ENCODE results near the gene VSIR. TPM values are rescaled to one million over a fixed set of nuclear protein-coding genes. Genes with fewer than 3 reads are reported as not detected.

Gene VSIR
- total and polyA plus RNA-seq, 10 of the 15 experiments (the other 5 are each of a cell fraction or from before 2014, with no cell fraction given) = 0.19 to 12.5 (median 6.7) TPM

DNA sequence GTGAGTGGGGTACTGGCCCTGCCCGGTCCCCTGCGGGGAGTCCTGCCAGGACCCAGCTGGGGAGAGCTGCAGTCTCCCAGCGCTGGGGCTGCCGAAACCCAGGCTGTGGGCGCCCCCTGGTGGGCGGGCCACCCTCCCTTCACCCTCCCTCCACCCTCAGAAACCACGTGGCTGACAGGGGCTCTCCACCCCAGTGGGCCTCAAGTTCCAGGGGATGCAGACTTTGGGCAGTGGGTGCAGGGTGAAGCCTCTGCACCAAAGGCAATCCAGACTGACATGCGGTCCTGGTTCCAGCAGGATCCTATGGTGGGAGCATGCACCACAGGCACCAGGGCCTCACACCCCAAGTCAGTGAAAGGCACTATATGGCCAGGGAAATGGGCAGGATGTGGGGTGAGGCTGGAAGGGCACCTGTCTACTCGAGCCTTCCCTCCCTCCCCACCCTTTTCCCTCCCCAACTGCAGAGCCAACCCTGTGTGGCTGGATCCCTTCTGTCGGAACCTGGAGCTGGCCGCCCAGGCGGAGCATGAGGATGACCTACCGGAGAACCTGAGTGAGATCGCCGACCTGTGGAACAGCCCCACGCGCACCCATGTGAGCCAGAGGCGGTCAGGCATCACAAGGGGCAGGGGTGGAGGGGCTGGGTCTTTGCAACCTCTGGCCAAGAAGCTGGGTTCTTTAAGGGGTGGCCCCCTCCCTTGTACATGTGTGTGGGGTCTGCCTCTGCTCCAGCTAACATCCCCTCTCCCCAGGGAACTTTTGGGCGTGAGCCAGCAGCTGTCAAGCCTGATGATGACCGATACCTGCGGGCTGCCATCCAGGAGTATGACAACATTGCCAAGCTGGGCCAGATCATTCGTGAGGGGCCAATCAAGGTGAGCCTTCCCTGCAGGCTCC, 38.9 kb upstream of the VSIR start (continued):
- TF ChIP-seq, protein P1, sequence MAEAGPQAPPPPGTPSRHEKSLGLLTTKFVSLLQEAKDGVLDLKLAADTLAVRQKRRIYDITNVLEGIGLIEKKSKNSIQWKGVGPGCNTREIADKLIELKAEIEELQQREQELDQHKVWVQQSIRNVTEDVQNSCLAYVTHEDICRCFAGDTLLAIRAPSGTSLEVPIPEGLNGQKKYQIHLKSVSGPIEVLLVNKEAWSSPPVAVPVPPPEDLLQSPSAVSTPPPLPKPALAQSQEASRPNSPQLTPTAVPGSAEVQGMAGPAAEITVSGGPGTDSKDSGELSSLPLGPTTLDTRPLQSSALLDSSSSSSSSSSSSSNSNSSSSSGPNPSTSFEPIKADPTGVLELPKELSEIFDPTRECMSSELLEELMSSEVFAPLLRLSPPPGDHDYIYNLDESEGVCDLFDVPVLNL (IDR thresholded peaks at IDR 0.05; ENCODE audit: low read depth, low read length) = no peak
- TF ChIP-seq TAF1 (IDR thresholded peaks at IDR 0.05; ENCODE audit: borderline replicate concordance, low read depth, low read length) (no peak), POLR2A (IDR thresholded peaks at IDR 0.05; ENCODE audit: low read depth, low read length) (peak; percentile 32; the same call in 1 of the 2 replicates), YBX1 (IDR thresholded peaks at IDR 0.05) (no peak), IKZF1 (conservative IDR thresholded peaks at IDR 0.05) (no peak; the same call in 1 of the 2 replicates), HDGF (IDR thresholded peaks at IDR 0.05) (no peak; the same call in 1 of the 2 replicates), SUZ12 (IDR thresholded peaks at IDR 0.05; ENCODE audit: unreplicated experiment) (no peak), KAT2A (conservative IDR thresholded peaks at IDR 0.05; ENCODE audit: control insufficient read depth, low read depth, low read length) (no peak), BCL11A (IDR thresholded peaks at IDR 0.05; ENCODE audit: low read depth, low read length) (no peak), FOXM1 (IDR thresholded peaks at IDR 0.05; ENCODE audit: low read depth, low read length) (no peak), EED (IDR thresholded peaks at IDR 0.05; ENCODE audit: low read depth) (no peak), RAD51 (IDR thresholded peaks at IDR 0.05) (peak; percentile 52; the same call in 1 of the 2 replicates), YY1 (IDR thresholded peaks at IDR 0.05; ENCODE audit: low read depth, low read length) (peak; percentile 53; the same call in 1 of the 2 replicates), GABPA (IDR thresholded peaks at IDR 0.05; ENCODE audit: low read depth) (no peak), ZNF24 (IDR thresholded peaks at IDR 0.05) (no peak), IRF4 (IDR thresholded peaks at IDR 0.05; ENCODE audit: low read depth, low read length) (no peak), PAX8 (IDR thresholded peaks at IDR 0.05) (no peak), ETV6 (conservative IDR thresholded peaks at IDR 0.05 in 1 of 2, IDR thresholded peaks at IDR 0.05 in 1 of 2; ENCODE audit: borderline replicate concordance in 1 of 2, low read depth in 1 of 2) (no peak), POU2F2 (IDR thresholded peaks at IDR 0.05; ENCODE audit: borderline replicate concordance, low read depth, low read length) (0 out of 3 replicates have a peak, but pooled peaks have one; percentile 14)
- TF ChIP-seq, protein P2, sequence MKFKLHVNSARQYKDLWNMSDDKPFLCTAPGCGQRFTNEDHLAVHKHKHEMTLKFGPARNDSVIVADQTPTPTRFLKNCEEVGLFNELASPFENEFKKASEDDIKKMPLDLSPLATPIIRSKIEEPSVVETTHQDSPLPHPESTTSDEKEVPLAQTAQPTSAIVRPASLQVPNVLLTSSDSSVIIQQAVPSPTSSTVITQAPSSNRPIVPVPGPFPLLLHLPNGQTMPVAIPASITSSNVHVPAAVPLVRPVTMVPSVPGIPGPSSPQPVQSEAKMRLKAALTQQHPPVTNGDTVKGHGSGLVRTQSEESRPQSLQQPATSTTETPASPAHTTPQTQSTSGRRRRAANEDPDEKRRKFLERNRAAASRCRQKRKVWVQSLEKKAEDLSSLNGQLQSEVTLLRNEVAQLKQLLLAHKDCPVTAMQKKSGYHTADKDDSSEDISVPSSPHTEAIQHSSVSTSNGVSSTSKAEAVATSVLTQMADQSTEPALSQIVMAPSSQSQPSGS (IDR thresholded peaks at IDR 0.05; ENCODE audit: low read length) = no peak
- TF ChIP-seq, protein P3, sequence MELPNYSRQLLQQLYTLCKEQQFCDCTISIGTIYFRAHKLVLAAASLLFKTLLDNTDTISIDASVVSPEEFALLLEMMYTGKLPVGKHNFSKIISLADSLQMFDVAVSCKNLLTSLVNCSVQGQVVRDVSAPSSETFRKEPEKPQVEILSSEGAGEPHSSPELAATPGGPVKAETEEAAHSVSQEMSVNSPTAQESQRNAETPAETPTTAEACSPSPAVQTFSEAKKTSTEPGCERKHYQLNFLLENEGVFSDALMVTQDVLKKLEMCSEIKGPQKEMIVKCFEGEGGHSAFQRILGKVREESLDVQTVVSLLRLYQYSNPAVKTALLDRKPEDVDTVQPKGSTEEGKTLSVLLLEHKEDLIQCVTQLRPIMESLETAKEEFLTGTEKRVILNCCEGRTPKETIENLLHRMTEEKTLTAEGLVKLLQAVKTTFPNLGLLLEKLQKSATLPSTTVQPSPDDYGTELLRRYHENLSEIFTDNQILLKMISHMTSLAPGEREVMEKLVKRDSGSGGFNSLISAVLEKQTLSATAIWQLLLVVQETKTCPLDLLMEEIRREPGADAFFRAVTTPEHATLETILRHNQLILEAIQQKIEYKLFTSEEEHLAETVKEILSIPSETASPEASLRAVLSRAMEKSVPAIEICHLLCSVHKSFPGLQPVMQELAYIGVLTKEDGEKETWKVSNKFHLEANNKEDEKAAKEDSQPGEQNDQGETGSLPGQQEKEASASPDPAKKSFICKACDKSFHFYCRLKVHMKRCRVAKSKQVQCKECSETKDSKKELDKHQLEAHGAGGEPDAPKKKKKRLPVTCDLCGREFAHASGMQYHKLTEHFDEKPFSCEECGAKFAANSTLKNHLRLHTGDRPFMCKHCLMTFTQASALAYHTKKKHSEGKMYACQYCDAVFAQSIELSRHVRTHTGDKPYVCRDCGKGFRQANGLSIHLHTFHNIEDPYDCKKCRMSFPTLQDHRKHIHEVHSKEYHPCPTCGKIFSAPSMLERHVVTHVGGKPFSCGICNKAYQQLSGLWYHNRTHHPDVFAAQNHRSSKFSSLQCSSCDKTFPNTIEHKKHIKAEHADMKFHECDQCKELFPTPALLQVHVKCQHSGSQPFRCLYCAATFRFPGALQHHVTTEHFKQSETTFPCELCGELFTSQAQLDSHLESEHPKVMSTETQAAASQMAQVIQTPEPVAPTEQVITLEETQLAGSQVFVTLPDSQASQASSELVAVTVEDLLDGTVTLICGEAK (IDR thresholded peaks at IDR 0.05; ENCODE audit: borderline replicate concordance) = no peak
- TF ChIP-seq, protein P4, sequence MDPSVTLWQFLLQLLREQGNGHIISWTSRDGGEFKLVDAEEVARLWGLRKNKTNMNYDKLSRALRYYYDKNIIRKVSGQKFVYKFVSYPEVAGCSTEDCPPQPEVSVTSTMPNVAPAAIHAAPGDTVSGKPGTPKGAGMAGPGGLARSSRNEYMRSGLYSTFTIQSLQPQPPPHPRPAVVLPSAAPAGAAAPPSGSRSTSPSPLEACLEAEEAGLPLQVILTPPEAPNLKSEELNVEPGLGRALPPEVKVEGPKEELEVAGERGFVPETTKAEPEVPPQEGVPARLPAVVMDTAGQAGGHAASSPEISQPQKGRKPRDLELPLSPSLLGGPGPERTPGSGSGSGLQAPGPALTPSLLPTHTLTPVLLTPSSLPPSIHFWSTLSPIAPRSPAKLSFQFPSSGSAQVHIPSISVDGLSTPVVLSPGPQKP (IDR thresholded peaks at IDR 0.05; ENCODE audit: low read depth, low read length) = no peak
